ENCODE measurements around the gene IFIT1.
A peak's percentile ranks its signal among the peaks of the same experiment; 100 is the strongest.

IFIT1 gene

DNA sequence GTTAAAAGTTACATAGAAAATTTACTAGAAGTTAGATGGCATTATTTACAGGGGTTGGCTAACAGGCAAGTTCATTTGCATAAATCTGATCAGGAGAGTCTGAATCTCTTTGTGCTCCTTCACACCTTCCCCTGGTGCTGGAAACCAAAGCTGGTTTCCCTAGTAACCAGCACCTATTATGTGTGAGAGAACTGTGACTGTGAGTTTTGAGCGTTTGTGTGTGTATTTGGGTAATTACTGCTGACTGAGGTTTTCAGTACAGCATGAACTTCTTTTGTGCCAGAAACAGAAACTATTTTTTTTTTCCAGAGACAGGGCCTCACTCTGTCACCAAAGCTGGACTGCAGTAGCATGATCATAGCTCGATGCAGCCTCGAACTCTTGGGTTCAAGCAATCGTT lies 24.9 kb upstream of the IFIT1 start:
- DNase-seq (ENCODE audit: low read depth) = no peak
- TF ChIP-seq, protein P1, sequence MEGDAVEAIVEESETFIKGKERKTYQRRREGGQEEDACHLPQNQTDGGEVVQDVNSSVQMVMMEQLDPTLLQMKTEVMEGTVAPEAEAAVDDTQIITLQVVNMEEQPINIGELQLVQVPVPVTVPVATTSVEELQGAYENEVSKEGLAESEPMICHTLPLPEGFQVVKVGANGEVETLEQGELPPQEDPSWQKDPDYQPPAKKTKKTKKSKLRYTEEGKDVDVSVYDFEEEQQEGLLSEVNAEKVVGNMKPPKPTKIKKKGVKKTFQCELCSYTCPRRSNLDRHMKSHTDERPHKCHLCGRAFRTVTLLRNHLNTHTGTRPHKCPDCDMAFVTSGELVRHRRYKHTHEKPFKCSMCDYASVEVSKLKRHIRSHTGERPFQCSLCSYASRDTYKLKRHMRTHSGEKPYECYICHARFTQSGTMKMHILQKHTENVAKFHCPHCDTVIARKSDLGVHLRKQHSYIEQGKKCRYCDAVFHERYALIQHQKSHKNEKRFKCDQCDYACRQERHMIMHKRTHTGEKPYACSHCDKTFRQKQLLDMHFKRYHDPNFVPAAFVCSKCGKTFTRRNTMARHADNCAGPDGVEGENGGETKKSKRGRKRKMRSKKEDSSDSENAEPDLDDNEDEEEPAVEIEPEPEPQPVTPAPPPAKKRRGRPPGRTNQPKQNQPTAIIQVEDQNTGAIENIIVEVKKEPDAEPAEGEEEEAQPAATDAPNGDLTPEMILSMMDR (IDR thresholded peaks at IDR 0.05; ENCODE audit: insufficient read depth, low read depth, low read length, missing control alignments) = no peak
- no peak overlapping the region for H3K4me3 ChIP-seq (ENCODE audit: low read length)

DNA sequence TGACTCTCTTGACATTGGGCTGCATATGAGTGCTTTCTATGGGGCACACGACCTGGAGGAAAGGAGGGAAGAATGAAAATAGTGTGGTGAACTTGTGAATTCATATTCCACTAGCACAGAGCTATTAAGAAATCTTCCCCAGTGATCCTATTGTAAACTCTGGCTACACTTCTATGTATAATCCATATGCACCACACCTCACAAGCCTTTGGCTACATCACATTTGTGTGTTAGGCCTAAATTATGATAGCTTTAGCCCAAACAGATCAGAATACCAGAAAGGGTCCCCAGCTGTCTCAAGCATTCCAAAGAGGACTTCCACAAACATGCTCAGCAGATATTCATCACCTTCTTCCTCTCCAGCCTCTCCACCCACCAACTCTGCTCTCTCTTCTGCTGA lies 24.3 kb upstream of the IFIT1 start:
- DNase-seq (ENCODE audit: low read depth) = no peak
- TF ChIP-seq, protein P1 (IDR thresholded peaks at IDR 0.05; ENCODE audit: insufficient read depth, low read depth, low read length, missing control alignments) = no peak
- H3K4me3 ChIP-seq (ENCODE audit: low read length) = no peak overlapping the region

DNA sequence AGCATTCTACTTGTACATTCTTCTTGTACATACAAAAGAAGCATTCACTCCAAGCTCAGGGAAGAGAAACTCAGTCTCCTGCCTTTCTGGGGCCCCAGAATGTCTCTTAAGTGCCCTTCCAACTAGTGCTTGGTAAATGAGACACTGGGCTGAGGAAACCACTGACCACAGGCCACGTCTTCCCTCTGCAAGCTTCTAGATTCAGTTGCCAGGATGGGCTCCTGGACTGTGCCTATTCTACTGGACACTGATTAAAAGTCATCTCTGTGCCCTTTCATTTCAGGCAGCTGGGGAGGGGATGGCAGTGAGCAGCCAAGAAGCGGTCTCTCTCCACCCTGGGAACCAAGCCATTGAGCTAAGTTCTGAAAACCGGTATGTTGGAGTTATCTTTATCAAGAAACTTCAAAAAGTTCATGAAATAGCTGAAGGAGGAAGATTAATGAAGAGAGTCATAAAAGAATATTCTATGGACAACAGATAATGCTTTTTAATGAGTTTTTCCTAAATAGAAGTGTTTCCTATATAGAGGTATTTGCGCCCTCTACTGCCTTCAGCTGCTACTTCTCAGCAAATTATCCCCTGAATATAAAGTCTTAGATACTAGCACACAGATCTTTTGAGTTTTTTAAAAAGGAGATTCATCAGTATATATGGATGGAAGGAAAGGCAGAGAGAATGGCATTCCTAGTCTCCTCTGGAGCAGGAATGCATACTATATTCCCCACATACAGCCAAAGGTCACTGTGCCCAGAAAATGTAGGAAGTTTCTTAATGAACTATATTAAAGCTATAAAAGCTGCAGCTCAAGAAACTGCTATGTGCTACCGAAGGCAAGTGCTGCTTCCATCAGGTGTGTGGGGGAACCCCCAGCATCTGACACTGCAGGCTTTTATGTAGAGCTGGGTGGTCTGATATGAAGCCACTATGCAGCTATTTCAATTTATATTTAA lies 23.0 kb upstream of the IFIT1 start:
- H3K4me3 ChIP-seq (ENCODE audit: low read length) = no peak overlapping the region
- TF ChIP-seq, protein P1 (IDR thresholded peaks at IDR 0.05; ENCODE audit: insufficient read depth, low read depth, low read length, missing control alignments) = peak; percentile 61
- peak; percentile 41 for DNase-seq (ENCODE audit: low read depth)

DNA sequence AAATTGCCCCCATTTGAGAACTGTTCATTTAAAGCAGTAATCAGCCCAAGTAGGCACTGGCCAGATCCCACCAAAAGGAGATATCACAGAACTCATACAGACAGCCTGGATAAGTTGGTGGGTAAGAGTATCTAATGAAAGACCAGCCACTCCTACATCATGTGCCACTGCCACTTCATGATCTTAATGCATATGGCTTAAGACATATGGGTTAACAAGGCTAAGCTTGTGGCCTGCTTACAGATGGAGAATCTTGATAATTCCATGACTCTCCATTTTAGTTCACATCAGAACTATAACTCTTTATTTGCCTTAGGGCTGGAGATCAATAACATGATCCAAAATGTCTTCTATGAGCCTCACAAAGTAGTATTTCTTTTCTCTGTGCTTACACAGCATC lies 21.3 kb upstream of the IFIT1 start:
- no peak for DNase-seq (ENCODE audit: low read depth)
- TF ChIP-seq, protein P1 (IDR thresholded peaks at IDR 0.05; ENCODE audit: insufficient read depth, low read depth, low read length, missing control alignments) = no peak
- H3K4me3 ChIP-seq (ENCODE audit: low read length) = no peak overlapping the region

DNA sequence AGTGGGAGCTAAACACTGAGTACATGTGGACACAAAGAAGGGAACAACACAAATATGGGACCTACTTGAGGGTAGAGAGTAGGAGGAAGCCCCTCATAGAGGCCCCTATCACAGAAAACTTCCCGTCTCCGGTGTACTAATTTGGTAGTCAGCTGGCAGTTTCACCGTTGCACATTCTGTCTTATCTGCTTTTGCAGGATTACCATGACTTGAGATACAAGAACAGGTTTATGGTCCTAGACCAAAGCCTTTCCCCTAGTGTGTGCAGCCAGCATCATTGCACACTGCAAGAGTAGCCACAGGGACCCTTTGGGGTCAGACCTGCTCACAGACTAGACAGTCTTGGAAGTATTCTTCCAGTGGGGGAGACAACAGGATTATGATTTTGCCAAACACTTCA lies 20.4 kb upstream of the IFIT1 start:
- TF ChIP-seq, protein P1 (IDR thresholded peaks at IDR 0.05; ENCODE audit: insufficient read depth, low read depth, low read length, missing control alignments) = no peak
- no peak overlapping the region for H3K4me3 ChIP-seq (ENCODE audit: low read length)
- no peak for DNase-seq (ENCODE audit: low read depth)

DNA sequence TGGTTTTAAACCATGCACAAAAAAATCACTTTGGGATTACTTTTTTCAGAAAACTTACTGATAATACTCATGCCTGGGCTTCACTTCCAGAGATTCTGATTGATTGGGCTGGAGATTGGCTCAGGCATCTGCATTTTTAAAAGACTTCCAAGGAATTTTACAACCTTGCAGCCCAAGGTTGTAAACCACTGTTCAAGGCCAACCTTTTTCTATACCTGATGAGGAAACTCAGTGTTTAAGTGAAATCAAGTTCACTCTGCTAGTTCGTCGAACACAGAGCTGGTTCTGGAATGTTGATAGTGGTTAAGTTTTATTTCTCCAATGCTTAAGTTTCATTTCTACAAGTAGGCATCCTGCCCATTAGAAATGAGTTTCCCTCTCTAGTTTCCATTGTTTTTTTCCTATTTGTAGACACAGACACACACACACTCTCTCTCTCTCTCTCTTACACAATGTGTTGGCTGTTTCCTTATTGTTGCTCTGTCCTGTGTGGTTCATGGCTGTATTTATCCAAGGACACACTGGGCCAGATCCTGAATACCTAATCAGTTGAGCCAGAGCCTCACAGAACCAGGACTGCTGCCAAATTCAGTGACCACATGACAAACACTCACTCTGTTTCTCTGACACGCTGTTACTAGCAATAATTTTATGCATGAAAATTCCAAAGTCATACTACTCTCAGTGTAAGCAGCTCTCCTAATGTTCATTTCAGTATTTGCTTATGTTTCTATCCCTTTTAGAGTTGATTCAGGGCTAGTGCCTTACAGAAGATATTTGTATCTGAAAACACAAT lies 18.3 kb upstream of the IFIT1 start:
- no peak overlapping the region for H3K4me3 ChIP-seq (ENCODE audit: low read length)
- TF ChIP-seq, protein P1 (IDR thresholded peaks at IDR 0.05; ENCODE audit: insufficient read depth, low read depth, low read length, missing control alignments) = no peak
- peak; percentile 81 for DNase-seq (ENCODE audit: low read depth)

Measured in epithelial cell of esophagus (primary cell).